SK-N-MC (cell line): ENCODE results near the gene CXorf66.

Source experiments
- EZH2 ChIP-seq: fragments of 200-600 bp; sonication (generic); IDR thresholded peaks from one replicate; pipeline ENCODE4 v1.6.1; 2017; ENCODE audit warnings: antibody characterized with exemption
- FOXP2 ChIP-seq: optimal IDR thresholded peaks from 2 replicates; pipeline ENCODE3; 2011; ENCODE audit warnings: mild to moderate bottlenecking, moderate library complexity; ENCODE audit not compliant: insufficient read depth; ENCODE audit errors: extremely low read length, control extremely low read depth
- POLR2AphosphoS5 ChIP-seq: IDR thresholded peaks from 2 replicates; pipeline ENCODE4 v1.6.1; 2012; ENCODE audit warnings: mild to moderate bottlenecking, low read depth, low read length, borderline replicate concordance

DNA sequence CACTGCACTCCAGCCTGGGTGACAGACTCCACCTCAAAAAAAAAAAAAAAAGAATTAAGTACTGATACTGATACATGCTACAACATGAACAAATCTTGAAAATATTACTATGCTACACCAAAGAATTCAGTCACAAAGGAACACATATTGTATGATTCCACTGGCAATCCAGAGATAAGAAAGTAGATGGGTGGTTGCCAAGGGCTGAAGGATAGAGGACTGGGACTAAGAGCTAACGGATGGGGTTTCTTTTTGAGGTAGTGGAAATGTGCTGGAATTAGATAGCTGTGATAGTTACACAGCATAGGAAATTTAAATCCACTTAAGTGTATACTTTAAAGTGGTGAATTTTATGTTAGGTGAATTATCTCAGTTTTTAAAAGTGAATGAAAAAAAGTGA lies 45.0 kb downstream of the CXorf66 start:
- TF ChIP-seq POLR2AphosphoS5, result no peak
- TF ChIP-seq EZH2, result no peak
- no peak for TF ChIP-seq FOXP2
